PC-3 (cell line): ENCODE measurements around the gene DCAF15. TPM values are rescaled to one million over a fixed set of nuclear protein-coding genes. Genes with fewer than 3 reads are reported as not detected.

Source experiments
- ATAC-seq: fragments of 200-7000 bp; cut with Tn5 transposase; 2 replicates; pipeline ENCODE4 v1.9.1; 2020; ENCODE audit warnings: mild to moderate bottlenecking, moderate library complexity
- BruUV-seq: library from RNA; stranded (reverse); fragments of 400-500 nt; replicated peaks from 2 replicates; lab custom pipeline; 2021; lab: Mats Ljungman, UMichigan
- CTCF ChIA-PET: fragments of 300-600 bp; sonication (Branson Sonifier 250); formaldehyde crosslinking; loops from one replicate; lab custom pipeline; 2022; ENCODE audit warnings: antibody characterized with exemption; lab: Charles Lee
- POLR2A ChIA-PET: fragments of 300-600 bp; sonication (Branson Sonifier 250); formaldehyde crosslinking; loops from one replicate; lab custom pipeline; 2022; ENCODE audit warnings: antibody characterized with exemption; ENCODE audit not compliant: unreplicated experiment; lab: Charles Lee
- DNase-seq: peaks from one replicate; pipeline ENCODE4 v3.0.0-alpha.2; 2015
- H2AFZ ChIP-seq: fragments of 300-600 bp; sonication (generic); 2 replicates; pipeline ENCODE4 v1.6.0; 2016; ENCODE audit warnings: antibody characterized with exemption, low read length
- H3F3A ChIP-seq: fragments of 300-600 bp; sonication (generic); one replicate; pipeline ENCODE4 v1.6.0; 2017; ENCODE audit warnings: antibody characterized with exemption, low read length, control low read depth, mild to moderate bottlenecking; ENCODE audit not compliant: unreplicated experiment
- H3K27ac ChIP-seq: fragments of 300-600 bp; sonication (generic); 2 replicates; pipeline ENCODE4 v1.5.1; 2016; ENCODE audit warnings: mild to moderate bottlenecking, low read length
- H3K27me3 ChIP-seq: fragments of 300-600 bp; sonication (generic); 2 replicates; pipeline ENCODE4 v1.6.1; 2016; ENCODE audit warnings: low read length, mixed read lengths
- H3K36me3 ChIP-seq: fragments of 300-600 bp; sonication (generic); 2 replicates; pipeline ENCODE4 v1.6.1; 2016; ENCODE audit warnings: low read depth, mixed run types, low read length, mixed read lengths
- H3K4me1 ChIP-seq: fragments of 300-600 bp; sonication (generic); 2 replicates; pipeline ENCODE4 v1.5.1; 2016; ENCODE audit warnings: low read length; ENCODE audit not compliant: insufficient read depth
- H3K4me2 ChIP-seq: fragments of 300-600 bp; sonication (generic); 2 replicates; pipeline ENCODE4 v1.6.0; 2016; ENCODE audit warnings: low read length
- H3K4me3 ChIP-seq: fragments of 300-600 bp; sonication (generic); 2 replicates; pipeline ENCODE4 v1.5.1; 2016; ENCODE audit warnings: mild to moderate bottlenecking, low read length, mixed read lengths
- H3K79me2 ChIP-seq: fragments of 300-600 bp; sonication (generic); 2 replicates; pipeline ENCODE4 v1.6.1; 2017; ENCODE audit warnings: low read length, mixed read lengths
- H3K9ac ChIP-seq: fragments of 300-600 bp; sonication (generic); 2 replicates; pipeline ENCODE4 v1.6.0; 2016; ENCODE audit warnings: mild to moderate bottlenecking, low read length
- H3K9me2 ChIP-seq: fragments of 300-600 bp; sonication (generic); replicated peaks from 2 replicates; pipeline ENCODE4 v1.6.1; 2016; ENCODE audit warnings: mixed run types, low read length, mixed read lengths
- H3K9me3 ChIP-seq: fragments of 300-600 bp; sonication (generic); 2 replicates; pipeline ENCODE4 v1.6.1; 2016; ENCODE audit warnings: low read length, mixed read lengths
- H4K20me1 ChIP-seq: fragments of 300-600 bp; sonication (generic); 2 replicates; pipeline ENCODE4 v1.6.1; 2016; ENCODE audit warnings: low read length, mixed read lengths
- CTCF ChIP-seq: fragments of 300-600 bp; sonication (generic); conservative IDR thresholded peaks from 2 replicates; pipeline ENCODE4 v1.5.1; 2017; ENCODE audit warnings: antibody characterized with exemption, low read depth, mild to moderate bottlenecking, low read length
- EZH2 ChIP-seq: fragments of 300-600 bp; sonication (generic); IDR thresholded peaks from one replicate; pipeline ENCODE4 v1.6.1; 2017; ENCODE audit warnings: antibody characterized with exemption, mild to moderate bottlenecking, low read length; ENCODE audit not compliant: unreplicated experiment
- EZH2phosphoT487 ChIP-seq: fragments of 300-600 bp; sonication (generic); IDR thresholded peaks from 2 replicates; pipeline ENCODE4 v1.6.1; 2018; ENCODE audit warnings: mild to moderate bottlenecking, antibody characterized with exemption, low read length, borderline replicate concordance
- intact Hi-C: fragments of 100-400 bp; cut with micrococcal nuclease; formaldehyde crosslinking; loops from 2 replicates; pipeline ENCODE4 v1.9.0; 2023
- total RNA-seq: library from RNA; depleted of rRNA; stranded (reverse); fragments of >200 nt; gene quantifications from 2 replicates; pipeline ENCODE4 v1.2.3, GENCODE V29; 2014

DCAF15 gene
- total RNA-seq, 1 experiment from 2014 or later = 50.8 TPM

- Histone ChIP-seq H3F3A (no peaks in the 10 kb centered on the region), H2AFZ (no peak overlapping the region), H3K9me2 (no peaks in the 10 kb centered on the region), H3K79me2 (no peaks in the 10 kb centered on the region), H3K27me3 (no peaks in the 10 kb centered on the region), H3K4me1 (no peaks in the 10 kb centered on the region), H4K20me1 (no peaks in the 10 kb centered on the region), H3K9ac (no peak overlapping the region), H3K36me3 (peaks cover 7% of the 10 kb centered on the region; the same call in 1 of the 2 replicates), H3K27ac (no peak overlapping the region), H3K4me2 (no peak overlapping the region), H3K9me3 (no peaks in the 10 kb centered on the region), H3K4me3 (no peak overlapping the region)
- intact Hi-C loops = no loop called here
- no peak for ATAC-seq
- BruUV-seq = no TSS peak
- POLR2A ChIA-PET = interaction anchor here (0.6 kb wide), 1 partner anchor 172 kb away, joined by 3 read pairs; no protein-coding TSS in a partner anchor
- TF ChIP-seq EZH2phosphoT487 (no peak), CTCF (no peak), EZH2 (no peak)
- CTCF ChIA-PET = no interaction called here
- DNase-seq = no peak
These were observed 22.4 kb upstream of the DCAF15 start for GRCh38 chr19:13929956-13930355.

- no peak for TF ChIP-seq EZH2
- TF ChIP-seq EZH2phosphoT487 = no peak
- TF ChIP-seq CTCF = no peak
- DNase-seq (no peak), ATAC-seq (no peak)
- no peak overlapping the region for H3K4me2 ChIP-seq
- H4K20me1 ChIP-seq = no peaks in the 10 kb centered on the region
- no peaks in the 10 kb centered on the region for H3K79me2 ChIP-seq
- H3K4me1 ChIP-seq = no peaks in the 10 kb centered on the region
- ChIA-PET CTCF (no interaction called here), POLR2A (no interaction called here)
- H3K9me2 ChIP-seq = no peaks in the 10 kb centered on the region
- H3K27me3 ChIP-seq = no peaks in the 10 kb centered on the region
- H3K27ac ChIP-seq = no peak overlapping the region
- no TSS peak for BruUV-seq
- no peak overlapping the region for H3K4me3 ChIP-seq
- H3K36me3 ChIP-seq = peaks cover 7% of the 10 kb centered on the region; the same call in 1 of the 2 replicates
- no peak overlapping the region for H2AFZ ChIP-seq
- no peaks in the 10 kb centered on the region for H3K9me3 ChIP-seq
- no peaks in the 10 kb centered on the region for H3F3A ChIP-seq
- intact Hi-C loops = no loop called here
- no peak overlapping the region for H3K9ac ChIP-seq
These were observed 21.9 kb upstream of the DCAF15 start for GRCh38 chr19:13930402-13930801.

DNA sequence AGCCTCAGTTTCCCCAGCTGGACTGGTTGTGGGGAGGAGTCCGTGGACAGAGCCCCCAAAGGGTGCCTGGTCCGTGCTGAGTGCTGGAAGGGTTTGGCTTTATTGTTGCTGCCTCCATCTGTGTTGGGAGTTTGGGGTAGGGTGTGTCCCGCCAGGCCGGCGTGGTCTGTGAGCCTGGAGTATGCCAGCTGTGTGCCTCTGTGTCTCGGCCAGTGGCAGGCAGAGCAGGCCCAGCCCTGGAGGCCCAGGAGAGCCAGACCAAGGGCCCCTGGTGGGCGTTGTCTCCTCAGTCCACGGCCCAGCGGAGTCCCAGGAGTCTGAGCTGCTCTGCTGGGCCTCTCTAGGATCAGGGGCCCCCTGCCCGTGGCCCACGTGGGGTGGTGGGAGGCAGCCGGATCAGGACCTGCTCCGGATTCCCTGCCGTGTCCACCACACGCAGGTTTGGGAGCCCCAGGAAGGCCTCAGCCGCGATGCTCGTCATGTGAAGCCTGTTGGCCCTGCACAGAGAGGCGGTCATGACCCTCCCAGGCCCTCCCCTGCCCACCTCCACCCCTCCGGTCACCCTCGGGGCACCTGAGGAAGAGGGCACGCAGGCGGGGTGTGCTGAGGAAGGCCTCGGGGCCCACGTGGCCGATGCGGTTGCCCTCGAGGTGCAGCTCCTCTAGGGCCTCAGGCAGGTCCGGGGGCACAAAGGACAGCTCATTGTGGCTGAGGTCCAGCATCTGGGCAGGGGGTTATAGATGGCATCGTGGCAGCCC is 20.7 kb upstream of the DCAF15 start:
- Histone ChIP-seq H3K4me3 (no peak overlapping the region), H3F3A (no peaks in the 10 kb centered on the region), H3K9me3 (no peaks in the 10 kb centered on the region), H4K20me1 (no peaks in the 10 kb centered on the region), H3K9ac (no peak overlapping the region), H3K4me1 (no peaks in the 10 kb centered on the region), H3K27me3 (no peaks in the 10 kb centered on the region), H3K36me3 (peaks cover 7% of the 10 kb centered on the region; the same call in 1 of the 2 replicates), H3K79me2 (no peaks in the 10 kb centered on the region), H3K27ac (no peak overlapping the region), H3K9me2 (no peaks in the 10 kb centered on the region), H3K4me2 (no peak overlapping the region), H2AFZ (no peak overlapping the region)
- TF ChIP-seq EZH2 = no peak
- no peak for TF ChIP-seq CTCF
- intact Hi-C loops = no loop called here
- BruUV-seq = no TSS peak
- CTCF ChIA-PET = interaction anchor here (0.6 kb wide), 1 partner anchor 95 kb away, joined by 9 read pairs; no protein-coding TSS in a partner anchor
- POLR2A ChIA-PET = no interaction called here
- ATAC-seq (no peak), DNase-seq (no peak)
